GM19239 (cell line): ENCODE measurements around the gene GFER.

Source experiments
- DNase-seq: peaks from one replicate; pipeline ENCODE4 v3.0.0; 2011; ENCODE audit warnings: low spot score; ENCODE audit not compliant: insufficient read length
- FAIRE-seq: peaks from 2 replicates; lab custom pipeline; 2011; peaks lifted over from hg19 to GRCh38; lab: Jason Lieb, UNC

Gene GFER

GRCh38 chr16:1989209-1990100, 5.5 kb downstream of the GFER start, which contains the start of gene SYNGR3:
TSS of gene SYNGR3 (plus strand) at chr16:1989970. CDS start at chr16:1990103, 133 bp downstream.
- no peak for DNase-seq
- FAIRE-seq, result no peak

DNA sequence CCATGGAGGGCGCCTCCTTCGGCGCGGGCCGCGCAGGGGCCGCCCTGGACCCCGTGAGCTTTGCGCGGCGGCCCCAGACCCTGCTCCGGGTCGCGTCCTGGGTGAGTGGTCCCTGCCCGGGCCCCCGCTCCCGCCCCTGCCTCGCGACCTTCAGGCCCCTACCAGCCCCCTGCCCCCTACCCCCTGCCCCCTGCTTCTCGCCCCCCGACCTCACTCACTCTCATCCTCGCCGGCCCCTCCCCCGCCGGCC, 6.0 kb downstream of the GFER start:
- FAIRE-seq, result no peak
- DNase-seq, result no peak

GRCh38 chr16:1990351-1991134, 6.5 kb downstream of the GFER start:
- FAIRE-seq (peak; percentile 54), DNase-seq (no peak)

GRCh38 chr16:1991135-1991551, 7.2 kb downstream of the GFER start:
- peak; percentile 93 for FAIRE-seq
- DNase-seq, result peak; percentile 82

DNA sequence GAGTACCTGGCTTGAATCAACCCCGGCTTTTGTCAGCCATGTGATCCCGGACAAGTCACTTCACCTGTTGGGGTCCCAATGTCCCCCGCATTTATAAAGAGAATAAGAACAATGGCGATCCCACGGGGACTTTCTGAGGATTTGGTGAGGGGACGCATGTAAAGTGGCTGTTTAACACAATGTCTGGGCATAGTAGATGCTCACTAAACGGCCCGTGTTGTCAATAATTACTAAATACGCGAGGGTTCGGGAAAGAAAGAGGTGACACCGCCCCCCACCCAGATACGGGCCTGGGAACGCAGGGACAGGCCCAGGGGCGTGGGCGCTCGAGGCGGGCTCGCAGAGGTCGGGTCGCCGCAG, 7.6 kb downstream of the GFER start:
- DNase-seq (no peak), FAIRE-seq (no peak)

DNA sequence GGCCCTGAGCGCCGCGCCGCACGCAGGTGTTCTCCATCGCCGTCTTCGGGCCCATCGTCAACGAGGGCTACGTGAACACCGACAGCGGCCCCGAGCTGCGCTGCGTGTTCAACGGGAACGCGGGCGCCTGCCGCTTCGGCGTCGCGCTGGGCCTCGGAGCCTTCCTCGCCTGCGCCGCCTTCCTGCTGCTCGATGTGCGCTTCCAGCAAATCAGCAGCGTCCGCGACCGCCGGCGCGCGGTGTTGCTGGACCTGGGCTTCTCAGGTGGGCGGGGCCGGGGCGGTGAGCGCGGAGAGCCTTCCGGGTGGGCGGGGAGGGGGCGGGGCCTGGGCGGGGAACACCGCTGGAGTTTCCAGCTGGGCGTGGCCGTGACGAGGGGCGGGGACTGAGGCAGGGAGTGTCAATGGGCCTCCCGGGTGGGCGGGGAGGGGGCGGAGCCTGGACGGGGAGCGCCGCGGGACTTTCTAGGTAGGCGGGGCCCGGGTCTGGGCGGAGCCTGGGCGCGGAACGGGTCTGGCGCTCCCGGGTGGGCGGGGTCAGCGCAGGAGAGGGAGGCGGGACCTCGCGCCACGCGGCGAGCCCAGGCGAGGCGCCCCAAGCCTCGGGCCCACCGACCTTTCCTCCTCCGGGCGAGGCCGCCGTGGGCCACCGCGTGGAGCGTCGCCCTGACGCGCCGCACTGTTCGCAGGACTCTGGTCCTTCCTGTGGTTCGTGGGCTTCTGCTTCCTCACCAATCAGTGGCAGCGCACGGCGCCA, 8.1 kb downstream of the GFER start:
- peak; percentile 99 for DNase-seq
- peak; percentile 95 for FAIRE-seq

- FAIRE-seq, result no peak
Observed at GRCh38 chr16:1992704-1993317, 8.8 kb downstream of the GFER start.

GRCh38 chr16:1993731-1994131, 9.7 kb downstream of the GFER start:
- DNase-seq (no peak), FAIRE-seq (no peak)

More at GRCh38 chr16:1992704-1993317, 8.8 kb downstream of the GFER start:
- no peak for DNase-seq

GRCh38 chr16:1997494-1998359, 13.7 kb downstream of the GFER start:
- DNase-seq (no peak), FAIRE-seq (no peak)

GRCh38 chr16:1998360-1998835, 14.4 kb downstream of the GFER start:
- DNase-seq (no peak), FAIRE-seq (no peak)

DNA sequence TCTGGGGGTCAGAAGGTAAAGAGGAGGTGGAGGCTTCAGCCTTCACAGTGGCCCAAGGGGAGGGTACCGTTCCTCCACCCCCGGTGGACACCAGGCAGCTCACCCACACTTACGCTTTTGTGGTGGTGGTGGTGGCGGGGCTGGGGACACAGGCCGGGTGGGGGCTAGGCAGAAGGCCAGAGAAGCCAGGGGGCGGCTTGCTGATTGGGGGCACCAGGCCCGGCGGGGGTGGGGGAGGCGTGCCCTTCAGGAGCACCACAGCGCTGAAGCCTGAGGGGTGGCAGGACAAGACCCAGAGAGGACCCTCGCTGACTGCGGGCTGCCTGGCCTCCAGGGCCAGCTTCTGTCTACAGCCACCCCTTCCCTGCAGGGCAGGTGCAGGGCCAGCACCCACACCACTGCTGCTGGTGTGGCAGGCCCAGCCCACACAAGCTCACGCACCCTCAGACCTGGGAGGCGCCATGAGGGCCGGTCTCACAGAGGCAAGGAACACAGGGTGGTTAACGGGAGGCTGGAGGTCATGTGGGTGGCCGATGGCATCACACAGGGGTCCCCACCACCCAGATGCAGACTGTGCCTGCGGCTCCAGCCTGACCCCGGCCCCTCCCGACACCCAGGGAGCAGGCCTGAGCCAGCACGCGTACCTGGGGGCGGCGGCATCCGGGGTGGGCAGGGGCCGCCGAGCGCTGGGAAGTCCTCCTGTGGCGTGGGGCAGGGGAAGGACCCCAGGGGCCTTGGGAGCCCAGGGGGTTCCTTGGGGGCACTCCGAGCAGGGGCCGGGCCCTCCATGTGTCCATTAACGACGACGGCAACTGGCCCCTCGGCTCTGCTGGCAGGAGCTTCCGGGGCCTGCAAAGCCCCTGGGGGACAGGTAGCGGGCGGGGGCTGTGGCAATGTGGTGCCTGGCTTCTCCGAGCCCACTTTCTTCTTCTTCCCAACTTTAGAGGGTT, 15.1 kb downstream of the GFER start:
- FAIRE-seq, result no peak
- DNase-seq, result no peak

DNA sequence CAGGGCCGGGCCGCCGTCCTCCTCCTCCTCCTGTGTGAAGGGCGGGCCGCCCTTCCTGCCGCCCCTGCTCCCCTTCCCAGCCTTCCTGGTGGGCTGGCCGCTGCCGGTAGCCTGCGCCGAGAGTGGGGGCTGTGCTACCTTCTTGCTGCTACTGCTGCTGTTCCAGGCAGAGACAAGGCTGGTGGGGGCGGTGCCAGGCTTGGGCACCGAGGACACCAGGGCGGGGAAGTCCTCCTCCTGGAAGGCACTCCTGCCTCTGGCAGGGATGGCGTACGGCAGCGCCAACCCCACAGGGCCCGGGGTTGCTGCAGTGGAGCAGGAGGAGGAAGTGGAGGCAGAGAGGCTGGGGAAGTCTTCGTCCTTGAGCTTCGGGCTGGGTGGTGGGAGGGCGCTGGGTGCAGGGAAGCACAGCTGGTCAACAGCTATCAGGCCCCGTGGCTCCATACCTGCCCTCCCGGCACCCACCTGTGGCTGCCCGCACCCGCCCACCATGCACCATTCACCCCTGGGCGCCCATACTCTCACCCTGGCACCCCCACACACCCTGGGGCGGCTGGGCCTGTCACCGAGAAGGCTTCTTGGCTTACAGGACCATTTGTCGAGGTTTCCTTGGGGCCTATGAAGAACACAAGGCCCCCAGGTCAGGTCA, 16.0 kb downstream of the GFER start:
- DNase-seq, result no peak
- no peak for FAIRE-seq

DNA sequence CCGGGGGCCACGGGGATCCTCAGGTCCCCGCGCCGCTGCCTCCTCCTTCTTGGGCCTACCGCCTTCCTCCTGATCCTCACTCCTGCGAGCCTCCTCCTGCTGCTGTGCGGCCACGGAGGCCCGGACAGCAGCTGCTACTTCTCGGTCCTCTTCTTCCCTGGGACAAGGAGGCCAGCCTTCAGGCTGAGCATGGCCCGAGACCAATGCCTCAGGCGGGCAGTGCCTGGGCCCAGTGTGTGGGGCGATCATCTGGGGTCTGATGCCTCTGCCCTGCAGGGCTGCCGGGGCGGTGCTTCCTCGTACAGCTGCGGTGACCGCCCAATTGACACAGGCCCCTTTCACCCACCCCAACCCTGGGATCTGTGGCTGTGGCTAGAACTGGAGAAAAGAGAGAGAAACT, 17.0 kb downstream of the GFER start:
- no peak for FAIRE-seq

DNA sequence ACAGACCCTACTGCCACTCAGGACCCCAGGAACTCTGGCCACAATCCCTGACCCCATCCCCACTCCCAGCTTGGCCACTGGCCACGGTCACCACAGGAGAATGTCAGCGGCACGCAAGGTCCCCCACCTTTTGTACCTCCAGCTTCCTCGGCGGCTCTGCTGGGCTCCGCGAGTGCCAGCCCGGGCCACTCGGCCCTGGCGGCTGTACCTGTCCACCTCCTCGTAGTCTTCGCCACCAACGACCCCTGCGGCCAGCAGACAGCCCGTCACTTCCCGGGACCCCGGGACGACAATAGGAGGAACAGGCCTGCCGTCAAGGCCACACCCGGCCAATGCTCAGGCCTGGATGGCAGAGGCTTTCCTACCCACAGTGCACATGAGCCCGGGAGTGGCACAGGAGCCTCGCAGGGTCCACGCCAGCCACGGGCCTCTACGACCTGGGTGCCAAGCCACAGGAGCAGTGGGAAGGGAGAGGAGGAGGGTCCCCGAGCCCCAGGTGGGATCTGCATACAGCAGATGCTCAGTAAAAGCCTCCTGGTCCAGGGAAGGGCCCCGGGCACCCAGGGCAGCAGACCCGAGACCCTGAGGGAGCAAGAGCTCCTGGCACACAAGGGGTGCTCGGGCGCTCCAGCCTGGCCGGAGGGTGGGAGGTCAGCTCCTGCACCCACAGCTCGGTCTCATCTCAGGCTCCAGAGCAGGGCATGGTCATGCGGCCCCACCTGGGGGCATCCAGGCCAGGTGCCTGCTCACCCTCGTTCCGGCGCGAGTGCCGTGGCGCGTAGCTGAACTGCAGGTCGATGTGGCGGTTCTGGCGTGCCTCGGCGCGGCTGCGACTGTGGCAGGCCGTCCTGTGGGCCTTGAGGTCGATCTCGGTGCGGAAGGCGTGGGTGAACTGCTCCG, 17.7 kb downstream of the GFER start:
- FAIRE-seq (no peak), DNase-seq (no peak)

More for the DNA sequence above, 17.0 kb downstream of the GFER start:
- no peak for DNase-seq

GRCh38 chr16:2002406-2003230, 18.6 kb downstream of the GFER start:
- no peak for DNase-seq
- no peak for FAIRE-seq
